H9 (cell line): Measurements from ENCODE around the gene INSRR. TPM values are rescaled to one million over a fixed set of nuclear protein-coding genes. Genes with fewer than 3 reads are reported as not detected.

Experiments
- DNase-seq: peaks from one replicate; pipeline ENCODE4 v3.0.0-alpha.2; 2017
- H2AFZ ChIP-seq: one replicate; pipeline ENCODE4 v1.6.1; 2013; ENCODE audit warnings: mild to moderate bottlenecking, low read length, control low read depth, moderate library complexity
- H2AK5ac ChIP-seq: 2 replicates; pipeline ENCODE4 v1.6.1; 2013; ENCODE audit warnings: low read length, control low read depth, mixed read lengths; ENCODE audit not compliant: insufficient read length
- H2BK120ac ChIP-seq: one replicate; pipeline ENCODE4 v1.6.1; 2013; ENCODE audit warnings: low read depth, mild to moderate bottlenecking, low read length, control low read depth, inconsistent platforms; ENCODE audit not compliant: poor library complexity, severe bottlenecking
- H2BK12ac ChIP-seq: 2 replicates; pipeline ENCODE4 v1.6.1; 2013; ENCODE audit warnings: low read length, control low read depth, mixed read lengths, low read depth; ENCODE audit not compliant: insufficient read length
- H2BK15ac ChIP-seq: 2 replicates; pipeline ENCODE4 v1.6.1; 2013; ENCODE audit warnings: low read depth, low read length, control low read depth
- H2BK20ac ChIP-seq: one replicate; pipeline ENCODE4 v1.6.1; 2013; ENCODE audit warnings: low read depth, mild to moderate bottlenecking, low read length, control low read depth, inconsistent platforms; ENCODE audit not compliant: poor library complexity, severe bottlenecking
- H2BK5ac ChIP-seq: 2 replicates; pipeline ENCODE4 v1.6.1; 2013; ENCODE audit warnings: low read length, control low read depth, mixed read lengths; ENCODE audit not compliant: insufficient read length
- H3K14ac ChIP-seq: 2 replicates; pipeline ENCODE4 v1.6.1; 2013; ENCODE audit warnings: low read length, control low read depth; ENCODE audit not compliant: insufficient read depth
- H3K18ac ChIP-seq: 2 replicates; pipeline ENCODE4 v1.6.1; 2013; ENCODE audit warnings: low read depth, mild to moderate bottlenecking, mixed read lengths, low read length, control low read depth; ENCODE audit not compliant: insufficient read length
- H3K23ac ChIP-seq: 2 replicates; pipeline ENCODE4 v1.6.1; 2013; ENCODE audit warnings: low read length, control low read depth, mixed read lengths, low read depth; ENCODE audit not compliant: insufficient read length
- H3K23me2 ChIP-seq: 2 replicates; pipeline ENCODE4 v1.6.1; 2013; ENCODE audit warnings: low read depth, mild to moderate bottlenecking, mixed read lengths, low read length, control low read depth; ENCODE audit not compliant: insufficient read length, poor library complexity, severe bottlenecking
- H3K27ac ChIP-seq: 2 replicates; pipeline ENCODE4 v1.5.1; 2013; ENCODE audit warnings: low read length, control low read depth, mixed read lengths, low read depth; ENCODE audit not compliant: insufficient read length
- H3K27me3 ChIP-seq: 2 replicates; pipeline ENCODE4 v1.6.1; 2013; ENCODE audit warnings: low read length, control low read depth, inconsistent platforms; ENCODE audit not compliant: insufficient read depth
- H3K4ac ChIP-seq: 2 replicates; pipeline ENCODE4 v1.6.1; 2013; ENCODE audit warnings: low read depth, mild to moderate bottlenecking, control low read depth, inconsistent platforms, low read length, moderate library complexity
- H3K4me1 ChIP-seq: 2 replicates; pipeline ENCODE4 v1.6.1; 2013; ENCODE audit warnings: low read length, control low read depth, inconsistent platforms; ENCODE audit not compliant: insufficient read depth
- H3K4me2 ChIP-seq: 2 replicates; pipeline ENCODE4 v1.6.1; 2013; ENCODE audit warnings: low read length, control low read depth, mixed read lengths; ENCODE audit not compliant: insufficient read length, insufficient read depth
- H3K56ac ChIP-seq: 2 replicates; pipeline ENCODE4 v1.6.1; 2013; ENCODE audit warnings: low read depth, mild to moderate bottlenecking, mixed read lengths, low read length, control low read depth; ENCODE audit not compliant: insufficient read length
- H3K79me1 ChIP-seq: 2 replicates; pipeline ENCODE4 v1.6.1; 2013; ENCODE audit warnings: low read depth, mild to moderate bottlenecking, moderate library complexity, low read length, control low read depth, inconsistent platforms; ENCODE audit not compliant: insufficient read depth, poor library complexity, severe bottlenecking
- H3K79me2 ChIP-seq: 2 replicates; pipeline ENCODE4 v1.6.1; 2013; ENCODE audit warnings: low read length, control low read depth, inconsistent platforms; ENCODE audit not compliant: insufficient read depth
- H3K9ac ChIP-seq: 2 replicates; pipeline ENCODE4 v1.6.1; 2013; ENCODE audit warnings: low read length, control low read depth, mixed read lengths; ENCODE audit not compliant: insufficient read length; ENCODE audit errors: extremely low read depth
- H3K9me3 ChIP-seq: one replicate; pipeline ENCODE4 v1.6.1; 2013; ENCODE audit warnings: low read depth, low read length, inconsistent platforms; ENCODE audit not compliant: control insufficient read depth
- H3T11ph ChIP-seq: one replicate; pipeline ENCODE4 v1.6.1; 2013; ENCODE audit warnings: mild to moderate bottlenecking, low read length, control low read depth, inconsistent platforms
- H4K20me1 ChIP-seq: one replicate; pipeline ENCODE4 v1.6.1; 2013; ENCODE audit not compliant: control insufficient read depth, insufficient read length, insufficient read depth
- H4K5ac ChIP-seq: 2 replicates; pipeline ENCODE4 v1.6.1; 2013; ENCODE audit warnings: low read depth, mild to moderate bottlenecking, mixed read lengths, low read length, control low read depth; ENCODE audit not compliant: insufficient read length
- H4K8ac ChIP-seq: replicated peaks from 2 replicates; pipeline ENCODE4 v1.6.1; 2013; ENCODE audit warnings: low read length, control low read depth, mixed read lengths, low read depth; ENCODE audit not compliant: insufficient read length
- H4K91ac ChIP-seq: 2 replicates; pipeline ENCODE4 v1.6.1; 2013; ENCODE audit warnings: low read depth, mild to moderate bottlenecking, moderate library complexity, mixed read lengths, low read length, control low read depth; ENCODE audit not compliant: insufficient read length
- H3K27ac Mint-ChIP-seq, 3 experiments: 2 replicates in 2 of 3; 3 replicates in 1 of 3; pipeline ENCODE4 v1.8.0; 2020 to 2021; ENCODE audit warnings: mixed read lengths in 3 of 3, mild to moderate bottlenecking in 1 of 3, moderate library complexity in 1 of 3
- H3K27me3 Mint-ChIP-seq: 2 replicates; pipeline ENCODE4 v1.8.0; 2021; ENCODE audit warnings: low read depth, mild to moderate bottlenecking, moderate library complexity, mixed read lengths
- H3K36me3 Mint-ChIP-seq, 3 experiments: 2 replicates in 2 of 3; 3 replicates in 1 of 3; pipeline ENCODE4 v1.8.0; 2020 to 2021; ENCODE audit warnings: low read depth in 3 of 3, mixed read lengths in 3 of 3; ENCODE audit not compliant: insufficient read depth in 1 of 3
- H3K4me1 Mint-ChIP-seq, 2 experiments: 2 replicates each; pipeline ENCODE4 v1.8.0; 2020; ENCODE audit warnings: mixed read lengths in 2 of 2
- H3K4me3 Mint-ChIP-seq, 2 experiments: 2 replicates in 1 of 2; 3 replicates in 1 of 2; pipeline ENCODE4 v1.8.0; 2020 to 2021; ENCODE audit warnings: mild to moderate bottlenecking in 2 of 2, mixed read lengths in 2 of 2, moderate library complexity in 1 of 2
- H3K9me3 Mint-ChIP-seq, 2 experiments: 2 replicates in 1 of 2; 3 replicates in 1 of 2; pipeline ENCODE4 v1.8.0; 2020; ENCODE audit warnings: mild to moderate bottlenecking in 2 of 2, mixed read lengths in 2 of 2, moderate library complexity in 1 of 2
- WGBS: extraction: QIAGEN DNeasy Blood & Tissue Kit; methylation state at CpG from one replicate; pipeline ENCODE4 v1.1.7; 2013; ENCODE audit warnings: missing lambda C conversion rate, low lambda C conversion rate, mixed read lengths; ENCODE audit not compliant: insufficient read length; ENCODE audit errors: extremely low coverage; 5-methylcytosine and 5-hydroxymethylcytosine counted together
- total RNA-seq: library from RNA; stranded (reverse); gene quantifications from 2 replicates; pipeline ENCODE4 v1.2.1, GENCODE V29; 2021
- TF ChIP-seq, protein P1 (sequence below): fragments of 200-600 bp; sonication (generic); conservative IDR thresholded peaks from 3 replicates; pipeline ENCODE4 v1.8.0; 2021; ENCODE audit warnings: antibody characterized with exemption, mild to moderate bottlenecking

Gene INSRR
- total RNA-seq, 1 experiment from 2014 or later = not detected

DNA sequence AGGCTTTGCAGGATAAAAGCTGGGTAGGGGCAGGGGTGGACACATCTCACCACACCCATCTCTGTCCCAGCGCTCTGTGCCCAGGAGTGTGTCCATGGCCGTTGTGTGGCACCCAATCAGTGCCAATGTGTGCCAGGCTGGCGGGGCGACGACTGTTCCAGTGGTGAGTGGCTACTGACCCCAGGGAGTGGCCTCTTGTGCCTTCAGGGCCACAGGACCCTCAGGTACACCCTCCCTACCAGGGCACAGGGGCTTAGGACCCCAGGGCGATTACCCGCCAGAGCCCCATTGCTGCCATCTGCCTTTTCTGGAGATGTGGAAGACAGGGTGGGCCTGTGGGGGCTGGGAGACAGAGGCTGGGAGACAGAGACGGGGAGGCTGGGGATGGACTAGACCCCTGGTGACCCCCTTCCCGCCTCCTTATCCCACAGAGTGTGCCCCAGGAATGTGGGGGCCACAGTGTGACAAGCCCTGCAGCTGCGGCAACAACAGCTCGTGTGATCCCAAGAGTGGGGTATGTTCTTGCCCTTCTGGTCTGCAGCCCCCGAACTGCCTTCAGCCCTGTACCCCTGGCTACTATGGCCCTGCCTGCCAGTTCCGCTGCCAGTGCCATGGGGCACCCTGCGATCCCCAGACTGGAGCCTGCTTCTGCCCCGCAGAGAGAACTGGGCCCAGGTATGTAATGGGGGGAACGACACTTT lies 47.4 kb upstream of the INSRR start:
- no peak overlapping the region for H3K27ac Mint-ChIP-seq
- no peak overlapping the region for H3K4ac ChIP-seq
- H3K9me3 ChIP-seq = no peaks in the 10 kb centered on the region
- H2AK5ac ChIP-seq = no peak overlapping the region
- no peaks in the 10 kb centered on the region; the same call in 1 of the 2 replicates for H3K27me3 ChIP-seq
- peaks cover 29% of the 10 kb centered on the region for H3K27me3 Mint-ChIP-seq
- H3K23ac ChIP-seq = no peak overlapping the region
- H3K23me2 ChIP-seq = no peaks in the 10 kb centered on the region
- no peak overlapping the region for H3K27ac ChIP-seq
- H2AFZ ChIP-seq = no peak overlapping the region
- H4K20me1 ChIP-seq = no peaks in the 10 kb centered on the region
- no peak overlapping the region for H3K18ac ChIP-seq
- H3K14ac ChIP-seq = no peak overlapping the region
- H2BK20ac ChIP-seq = no peak overlapping the region
- no peak overlapping the region for H4K5ac ChIP-seq
- H3K36me3 Mint-ChIP-seq = no peaks in the 10 kb centered on the region
- H3K4me3 Mint-ChIP-seq = no peak overlapping the region
- no peaks in the 10 kb centered on the region for H3K79me1 ChIP-seq
- no peak overlapping the region for H4K8ac ChIP-seq
- no peaks in the 10 kb centered on the region; a peak in 1 of 5 replicates for H3K9me3 Mint-ChIP-seq
- no peak overlapping the region for H3K9ac ChIP-seq
- peaks cover 2 to 16% of the 10 kb centered on the region in 2 experiments for H3K4me1 Mint-ChIP-seq
- no peak overlapping the region for H2BK15ac ChIP-seq
- no peak overlapping the region for H2BK12ac ChIP-seq
- no peak overlapping the region for H3T11ph ChIP-seq
- H4K91ac ChIP-seq = no peak overlapping the region
- H3K4me1 ChIP-seq = no peaks in the 10 kb centered on the region
- WGBS = no CpG with 5 or more reads among the region's 16 CpGs
- H3K79me2 ChIP-seq = no peaks in the 10 kb centered on the region
- H3K56ac ChIP-seq = no peak overlapping the region
- TF ChIP-seq, protein P1, sequence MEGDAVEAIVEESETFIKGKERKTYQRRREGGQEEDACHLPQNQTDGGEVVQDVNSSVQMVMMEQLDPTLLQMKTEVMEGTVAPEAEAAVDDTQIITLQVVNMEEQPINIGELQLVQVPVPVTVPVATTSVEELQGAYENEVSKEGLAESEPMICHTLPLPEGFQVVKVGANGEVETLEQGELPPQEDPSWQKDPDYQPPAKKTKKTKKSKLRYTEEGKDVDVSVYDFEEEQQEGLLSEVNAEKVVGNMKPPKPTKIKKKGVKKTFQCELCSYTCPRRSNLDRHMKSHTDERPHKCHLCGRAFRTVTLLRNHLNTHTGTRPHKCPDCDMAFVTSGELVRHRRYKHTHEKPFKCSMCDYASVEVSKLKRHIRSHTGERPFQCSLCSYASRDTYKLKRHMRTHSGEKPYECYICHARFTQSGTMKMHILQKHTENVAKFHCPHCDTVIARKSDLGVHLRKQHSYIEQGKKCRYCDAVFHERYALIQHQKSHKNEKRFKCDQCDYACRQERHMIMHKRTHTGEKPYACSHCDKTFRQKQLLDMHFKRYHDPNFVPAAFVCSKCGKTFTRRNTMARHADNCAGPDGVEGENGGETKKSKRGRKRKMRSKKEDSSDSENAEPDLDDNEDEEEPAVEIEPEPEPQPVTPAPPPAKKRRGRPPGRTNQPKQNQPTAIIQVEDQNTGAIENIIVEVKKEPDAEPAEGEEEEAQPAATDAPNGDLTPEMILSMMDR = no peak
- H2BK120ac ChIP-seq = no peak overlapping the region
- H3K4me2 ChIP-seq = no peak overlapping the region
- H2BK5ac ChIP-seq = no peak overlapping the region
- no peak for DNase-seq
